ENCODE measurements around the gene TADA2B.
A peak's percentile ranks its signal among the peaks of the same experiment; 100 is the strongest.

Gene TADA2B, protein sequence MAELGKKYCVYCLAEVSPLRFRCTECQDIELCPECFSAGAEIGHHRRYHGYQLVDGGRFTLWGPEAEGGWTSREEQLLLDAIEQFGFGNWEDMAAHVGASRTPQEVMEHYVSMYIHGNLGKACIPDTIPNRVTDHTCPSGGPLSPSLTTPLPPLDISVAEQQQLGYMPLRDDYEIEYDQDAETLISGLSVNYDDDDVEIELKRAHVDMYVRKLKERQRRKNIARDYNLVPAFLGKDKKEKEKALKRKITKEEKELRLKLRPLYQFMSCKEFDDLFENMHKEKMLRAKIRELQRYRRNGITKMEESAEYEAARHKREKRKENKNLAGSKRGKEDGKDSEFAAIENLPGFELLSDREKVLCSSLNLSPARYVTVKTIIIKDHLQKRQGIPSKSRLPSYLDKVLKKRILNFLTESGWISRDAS

DNA sequence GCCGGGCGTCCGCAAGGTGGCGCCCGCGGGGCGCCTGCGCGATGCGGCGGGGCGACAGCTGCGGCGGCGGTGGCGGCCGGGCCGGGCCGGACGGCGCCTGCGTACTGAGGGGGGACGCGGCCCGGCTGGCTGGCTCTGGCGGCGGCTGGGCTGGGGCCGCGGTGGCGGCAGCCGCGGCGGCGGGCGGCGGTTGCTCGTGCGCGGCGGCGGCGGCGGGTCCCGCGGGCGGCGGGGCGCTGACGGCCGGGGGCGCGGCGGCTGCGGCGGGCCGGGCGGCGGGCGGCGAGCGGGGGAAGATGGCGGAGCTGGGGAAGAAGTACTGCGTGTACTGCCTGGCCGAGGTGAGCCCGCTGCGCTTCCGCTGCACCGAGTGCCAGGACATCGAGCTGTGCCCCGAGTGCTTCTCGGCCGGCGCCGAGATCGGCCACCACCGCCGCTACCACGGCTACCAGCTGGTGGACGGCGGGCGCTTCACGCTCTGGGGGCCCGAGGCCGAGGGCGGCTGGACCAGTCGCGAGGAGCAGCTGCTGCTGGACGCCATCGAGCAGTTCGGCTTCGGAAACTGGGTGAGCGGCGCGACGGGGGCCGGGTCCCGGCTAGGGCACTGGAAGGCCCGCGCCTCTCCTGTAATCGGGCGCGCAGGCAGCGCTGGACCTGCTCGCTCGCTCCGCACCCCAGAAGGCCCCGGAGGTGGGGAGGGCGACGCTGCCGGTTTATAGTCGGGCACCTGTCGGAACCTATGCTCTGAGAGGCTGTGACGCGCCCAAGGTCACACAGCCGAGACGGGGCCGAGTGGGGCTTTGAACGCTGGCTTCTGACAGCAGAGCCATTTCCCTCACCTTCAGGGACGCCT, at the start of gene TADA2B:
Gene TADA2B (plus strand): TSS at position 89 of the 853 bp plus-strand sequence. CDS start 208 bp downstream, at position 297.
- peak; percentile 47 for DNase-seq (ENCODE audit: low spot score)

DNA sequence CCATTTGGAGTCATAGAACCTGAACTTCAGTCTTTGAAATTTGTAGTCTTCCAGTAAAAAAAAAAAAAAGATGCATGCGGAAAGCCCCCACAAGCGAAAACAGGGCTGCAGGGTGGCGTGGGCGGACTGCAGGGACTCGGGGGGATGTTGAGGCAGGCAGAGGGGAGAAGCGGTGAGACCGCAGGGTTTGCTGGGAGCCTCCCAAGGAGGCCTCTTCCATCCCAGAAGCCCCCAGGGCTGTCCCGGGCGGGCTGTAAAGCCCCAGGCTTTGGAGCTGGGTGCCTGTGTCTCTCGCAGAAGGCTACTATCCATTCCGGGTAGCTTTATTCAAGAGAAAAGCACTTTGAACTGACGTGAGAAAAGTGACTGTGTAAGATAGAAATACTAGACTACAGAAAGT, 46.7 kb upstream of the TADA2B start:
- DNase-seq (ENCODE audit: low spot score) = no peak

DNA sequence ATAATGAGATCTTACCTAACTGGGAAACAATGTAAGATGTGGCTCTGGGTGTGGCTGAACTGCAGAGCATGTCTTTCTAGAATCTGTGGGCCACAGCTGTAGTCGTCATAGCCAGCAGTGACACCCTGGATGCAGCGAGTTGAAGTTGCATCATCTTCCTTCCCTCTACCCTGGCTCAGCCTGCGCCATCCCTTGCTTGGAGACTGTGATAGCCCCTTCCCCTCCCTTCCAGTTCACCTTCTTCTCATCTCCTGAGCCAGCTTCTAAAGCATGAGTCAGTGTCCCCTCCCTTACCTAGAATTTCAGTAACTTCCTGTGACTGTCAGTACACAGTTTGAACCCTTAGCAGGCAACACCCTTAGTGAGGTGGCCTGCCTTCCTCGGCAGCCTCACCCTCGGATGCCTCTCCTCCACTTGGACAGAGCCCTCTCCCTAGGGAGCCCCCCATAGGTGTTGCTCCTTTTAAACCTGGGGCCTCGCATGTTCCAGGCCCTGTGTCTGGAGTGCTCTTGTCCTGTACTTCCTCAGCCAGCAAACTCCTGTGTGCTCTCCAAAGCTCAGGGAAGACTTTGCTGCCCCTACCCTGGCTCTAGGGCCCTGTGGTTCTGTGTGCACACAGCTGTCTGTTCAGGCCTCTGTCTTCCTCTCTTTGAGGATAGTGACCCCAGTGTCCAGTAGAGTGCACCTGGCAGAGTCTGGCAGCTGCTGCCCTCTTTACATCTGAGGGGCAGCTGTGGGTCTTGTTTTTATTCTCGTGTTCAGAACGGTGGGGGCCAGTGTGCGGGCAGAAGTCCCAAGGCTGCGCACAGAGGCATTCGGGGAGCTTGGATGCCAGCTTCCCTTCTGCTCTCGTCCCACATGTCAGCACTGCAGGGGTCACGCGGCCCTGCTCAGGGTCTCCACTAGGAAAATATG, 43.7 kb upstream of the TADA2B start:
- peak; percentile 18 for DNase-seq (ENCODE audit: low spot score)

DNA sequence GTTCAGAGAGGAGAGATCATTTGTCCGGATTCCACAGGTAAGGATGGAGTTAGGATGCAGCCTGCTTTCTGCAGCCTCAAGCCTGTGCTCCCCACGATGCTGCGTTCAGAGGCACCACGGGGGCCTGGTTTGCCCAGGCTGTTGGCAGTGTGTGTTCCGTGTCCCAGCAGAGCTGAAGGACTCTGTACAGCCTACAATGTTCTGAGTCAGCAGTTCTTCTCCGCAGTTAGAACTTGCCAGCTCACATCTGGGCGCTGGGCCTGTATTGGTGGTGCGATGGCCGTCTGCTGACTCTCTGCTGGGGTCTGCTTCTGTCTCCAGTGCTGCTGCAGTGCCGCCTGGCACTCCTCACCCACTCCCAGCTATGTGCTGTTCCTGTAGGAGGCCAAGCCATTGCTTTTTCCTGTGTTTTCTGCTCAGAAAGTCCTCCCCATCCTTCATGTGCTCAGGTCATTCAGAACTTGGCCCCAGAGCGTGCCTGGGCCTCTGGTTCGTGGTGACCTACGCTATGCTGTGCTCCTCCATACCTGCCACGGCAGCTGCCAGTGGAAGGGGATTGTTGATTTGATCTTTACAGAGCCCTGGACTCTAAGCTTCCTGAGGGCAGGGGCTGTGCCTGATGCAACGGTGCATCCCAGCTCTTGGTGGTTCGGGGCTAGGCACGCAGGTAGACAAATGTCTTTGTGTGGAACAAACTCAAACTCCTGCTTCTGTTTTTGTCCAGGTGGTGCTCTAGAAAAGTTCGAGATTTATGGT, 42.6 kb upstream of the TADA2B start:
- no peak for DNase-seq (ENCODE audit: low spot score)

DNA sequence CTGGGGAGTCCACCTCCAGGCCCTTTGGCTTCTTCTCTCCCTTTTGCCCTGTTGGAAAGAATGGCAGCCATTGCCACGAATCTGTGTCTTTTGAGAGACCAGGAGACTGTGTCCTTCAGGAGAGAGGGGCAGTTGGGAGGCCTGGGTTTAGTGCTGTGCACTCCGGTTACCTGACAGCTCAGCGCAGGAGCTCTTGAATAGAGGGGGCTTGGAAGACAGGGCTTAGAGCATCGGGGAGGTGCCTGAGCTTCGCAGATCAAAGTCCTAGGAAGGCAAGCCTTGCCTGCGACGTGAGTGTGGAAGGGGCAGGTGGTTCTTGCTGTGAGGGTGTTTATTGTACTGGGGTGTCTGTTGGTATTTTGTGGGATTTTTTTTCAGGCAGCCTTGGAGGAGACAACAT, 41.9 kb upstream of the TADA2B start:
- DNase-seq (ENCODE audit: low spot score) = no peak

DNA sequence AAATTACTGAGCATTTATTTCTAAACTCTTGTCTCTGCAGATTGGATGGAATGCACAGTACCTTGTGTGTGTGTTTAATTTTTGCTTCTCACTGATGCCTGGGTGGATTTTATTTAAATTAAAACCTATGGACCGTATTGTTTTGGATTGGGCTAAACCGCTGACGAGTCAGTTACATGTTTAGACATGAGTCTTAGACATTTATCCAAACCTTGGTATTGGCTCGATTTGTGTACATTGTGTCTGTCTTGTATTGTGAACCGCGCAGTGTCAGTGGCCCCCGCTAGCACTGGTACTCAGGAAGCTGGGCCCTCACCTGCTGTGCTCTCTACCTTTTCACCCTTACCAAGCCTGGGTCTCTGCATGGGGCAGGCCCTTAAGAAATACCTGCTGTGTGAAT, 40.8 kb upstream of the TADA2B start:
- no peak for DNase-seq (ENCODE audit: low spot score)

DNA sequence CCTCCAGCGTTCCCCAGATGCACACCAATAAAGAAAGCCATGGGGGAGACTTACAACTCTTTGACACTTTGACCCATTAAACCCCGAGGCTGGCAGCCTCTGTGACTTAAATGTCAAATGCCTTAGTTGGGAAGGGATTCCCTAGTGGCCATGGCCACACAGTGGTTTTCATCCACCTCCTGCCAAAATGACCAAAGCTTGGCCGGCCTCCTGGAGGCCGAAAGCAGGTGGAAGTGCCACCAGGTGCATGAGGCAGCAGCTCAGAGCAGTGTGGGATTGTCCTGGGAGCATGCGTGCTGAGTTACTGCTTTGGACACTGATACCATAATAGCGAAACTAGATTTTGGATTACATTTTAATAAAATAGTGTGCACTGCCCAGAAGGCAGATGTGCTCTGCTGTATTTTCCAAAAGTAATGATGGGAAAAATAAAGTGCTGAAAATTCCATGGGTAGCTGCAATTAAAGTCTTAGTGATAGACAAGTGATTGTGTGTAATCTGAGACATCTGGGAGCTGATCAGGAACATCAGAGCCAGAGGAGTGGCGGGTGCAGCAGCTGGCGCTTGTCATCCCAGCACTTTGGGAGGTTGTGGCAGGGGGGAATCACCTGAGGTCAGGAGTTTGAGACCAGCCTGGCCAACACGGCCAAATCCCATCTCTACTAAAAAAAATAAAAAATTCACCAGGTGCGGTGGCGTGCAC, 39.8 kb upstream of the TADA2B start:
- no peak for DNase-seq (ENCODE audit: low spot score)

DNA sequence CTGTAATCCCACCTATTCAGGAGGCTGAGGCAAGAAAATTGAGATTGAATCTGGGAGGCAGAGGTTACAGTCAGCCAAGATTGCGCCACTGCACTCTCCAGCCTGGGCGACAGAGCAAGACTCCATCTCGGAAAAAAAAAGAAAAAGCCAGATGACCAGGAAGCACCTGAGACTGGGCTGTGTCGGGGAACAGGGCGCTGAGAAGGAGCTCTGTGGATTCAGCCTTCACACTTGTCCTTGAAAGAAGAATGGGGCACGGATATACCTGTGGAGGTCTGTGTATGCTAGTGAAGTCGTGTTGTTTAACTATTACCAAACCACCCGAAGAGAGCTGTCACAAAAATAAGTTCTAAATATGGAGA, 39.3 kb upstream of the TADA2B start:
- DNase-seq (ENCODE audit: low spot score) = no peak

DNA sequence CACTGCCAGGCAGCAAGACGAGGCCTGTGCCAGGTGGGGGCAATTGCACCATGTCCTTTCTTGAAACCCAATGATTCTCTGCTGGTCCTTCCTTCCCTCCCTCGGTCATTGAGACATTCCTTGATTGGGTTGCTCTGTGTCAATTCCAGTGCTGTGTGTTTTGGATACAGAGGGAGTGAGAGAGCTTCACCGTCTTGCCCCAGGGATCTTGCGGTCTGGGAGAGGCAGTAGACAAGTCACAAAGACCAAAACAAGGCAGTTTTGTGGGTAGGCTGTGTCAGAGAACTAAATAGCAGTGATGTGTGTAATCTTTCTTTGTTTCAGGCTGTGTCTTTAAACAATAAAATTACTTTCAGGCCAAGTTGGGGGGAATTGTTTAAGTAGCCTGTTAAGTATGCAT, 38.8 kb upstream of the TADA2B start:
- no peak for DNase-seq (ENCODE audit: low spot score)

DNA sequence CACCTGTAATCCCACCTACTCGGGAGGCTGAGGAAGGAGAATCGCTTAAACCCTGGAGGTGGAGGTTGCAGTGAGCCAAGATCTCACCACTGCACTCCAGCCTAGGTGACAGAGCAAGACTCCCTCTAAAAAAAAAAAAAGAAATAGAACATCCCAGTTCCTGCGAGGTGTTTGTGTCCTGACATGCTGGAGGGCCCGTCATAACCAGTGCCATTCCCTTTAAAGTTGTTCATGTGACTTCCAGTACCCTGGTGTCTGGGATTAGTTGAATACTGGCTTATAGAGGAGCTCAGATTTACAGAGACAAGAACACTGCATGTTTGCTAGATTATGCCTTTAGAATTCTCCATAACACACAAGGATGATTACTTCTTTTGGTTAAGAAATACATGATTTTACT, 37.6 kb upstream of the TADA2B start:
- no peak for DNase-seq (ENCODE audit: low spot score)

DNA sequence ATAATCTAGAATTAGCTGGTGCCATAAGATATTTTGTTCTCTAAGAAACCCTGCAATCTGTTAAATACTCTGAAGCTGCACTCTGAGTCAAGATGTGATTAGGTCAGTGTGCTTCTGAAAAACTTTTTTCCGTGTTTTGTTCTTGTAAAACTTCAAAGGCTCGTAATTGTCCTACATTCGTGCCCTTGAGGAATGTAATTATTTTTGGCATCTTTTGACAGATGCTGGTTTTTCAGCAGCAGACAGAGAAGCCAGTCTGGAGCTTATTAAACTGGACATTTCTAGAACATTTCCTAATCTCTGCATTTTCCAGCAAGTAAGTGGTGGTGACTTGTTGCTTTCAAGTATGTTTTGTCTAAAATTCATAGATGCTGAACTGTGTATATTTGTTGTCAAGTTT, 36.8 kb upstream of the TADA2B start:
- DNase-seq (ENCODE audit: low spot score) = no peak

DNA sequence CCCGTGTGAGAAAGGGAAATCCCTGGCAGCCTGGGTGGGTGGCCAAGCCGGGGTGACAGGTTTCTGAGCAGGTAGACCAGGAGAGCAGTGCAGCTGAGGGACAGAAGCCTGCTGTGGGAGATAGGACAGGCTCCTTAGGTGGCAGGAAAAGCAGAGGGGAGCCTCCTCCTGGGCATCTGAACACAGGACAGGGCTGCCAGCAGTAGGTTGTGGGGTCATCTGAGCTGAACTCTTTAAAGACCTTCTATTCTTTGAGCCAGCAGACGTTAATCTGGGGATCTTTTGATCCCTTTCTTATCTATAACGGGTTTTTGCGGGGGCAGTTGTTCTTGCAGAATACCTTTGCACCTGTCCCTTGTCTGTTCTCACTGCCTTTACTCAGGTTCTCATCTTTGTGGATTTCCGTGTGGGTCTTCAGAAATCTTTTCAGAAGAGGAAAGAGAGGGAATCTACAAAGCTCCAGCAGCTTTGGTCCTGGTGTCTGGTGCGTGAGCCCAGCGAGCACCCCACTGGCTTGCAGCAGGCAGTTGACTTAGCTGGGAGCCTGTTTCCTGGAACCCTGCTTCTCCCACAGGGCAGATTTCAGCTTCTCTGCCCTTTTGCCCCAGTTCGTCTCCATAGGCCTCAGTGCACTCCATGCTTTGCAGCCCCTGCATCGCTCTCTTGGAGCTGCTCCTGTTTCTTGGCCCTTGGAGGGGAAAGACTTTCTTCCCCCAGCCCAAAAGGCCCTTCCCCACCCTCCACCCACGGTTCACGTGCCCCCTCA, 35.8 kb upstream of the TADA2B start:
- no peak for DNase-seq (ENCODE audit: low spot score)

DNA sequence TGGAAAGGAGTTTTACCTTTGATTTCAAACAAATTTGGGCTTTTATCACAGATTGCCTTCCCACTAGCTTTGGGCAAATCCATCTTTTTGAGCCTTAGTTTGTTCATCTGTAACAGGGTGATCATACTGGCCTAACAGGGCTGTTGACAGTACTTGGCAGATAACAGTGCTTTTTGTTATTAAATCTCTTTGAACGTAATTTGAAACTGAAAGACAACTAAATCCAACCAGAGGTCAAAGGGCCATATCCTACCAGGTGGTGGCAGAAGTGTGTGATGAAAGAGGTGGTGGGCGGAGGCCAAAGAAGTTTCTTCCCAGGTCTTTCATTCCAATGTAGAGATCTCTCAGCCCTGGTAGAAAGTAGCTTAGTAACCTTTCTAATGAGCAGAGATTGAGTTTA, 35.2 kb upstream of the TADA2B start:
- DNase-seq (ENCODE audit: low spot score) = no peak

DNA sequence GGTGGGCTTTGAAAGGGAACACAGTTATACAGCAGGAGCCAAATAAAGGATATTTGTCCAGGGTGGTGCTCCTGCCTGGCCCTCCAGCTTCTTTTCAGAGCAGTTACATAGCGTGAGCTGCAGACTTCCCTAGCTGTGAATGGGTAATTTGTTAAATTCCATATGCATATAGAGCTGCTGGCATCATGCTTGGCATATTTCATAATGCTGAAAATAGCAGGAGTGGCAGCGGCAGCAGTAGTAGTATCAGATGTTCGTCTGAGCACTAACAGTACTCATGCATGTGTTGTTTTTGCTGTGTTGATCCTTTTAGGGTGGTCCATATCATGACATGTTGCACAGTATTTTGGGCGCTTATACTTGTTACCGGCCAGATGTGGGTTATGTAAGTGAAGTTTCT, 33.6 kb upstream of the TADA2B start:
- DNase-seq (ENCODE audit: low spot score) = no peak

DNA sequence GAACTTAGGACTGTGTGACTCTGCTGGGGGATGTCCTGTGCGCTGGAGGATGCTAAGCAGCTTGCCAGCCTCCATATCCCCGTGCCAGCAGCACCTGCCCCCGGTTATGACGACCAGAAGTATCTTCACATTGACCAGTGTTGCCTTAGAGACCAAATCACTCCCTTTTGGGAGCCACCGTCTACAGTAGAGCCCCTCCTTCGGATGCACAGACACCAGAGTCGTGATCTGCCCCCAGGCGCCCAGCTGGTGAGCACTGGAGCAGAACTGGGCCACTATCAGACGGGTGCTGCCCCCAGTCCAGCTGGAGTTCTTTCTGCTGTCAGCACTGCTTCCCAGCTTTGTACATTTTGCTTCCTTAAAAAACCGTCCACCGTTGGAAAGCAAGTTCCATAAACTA, 30.0 kb upstream of the TADA2B start:
- no peak for DNase-seq (ENCODE audit: low spot score)

DNA sequence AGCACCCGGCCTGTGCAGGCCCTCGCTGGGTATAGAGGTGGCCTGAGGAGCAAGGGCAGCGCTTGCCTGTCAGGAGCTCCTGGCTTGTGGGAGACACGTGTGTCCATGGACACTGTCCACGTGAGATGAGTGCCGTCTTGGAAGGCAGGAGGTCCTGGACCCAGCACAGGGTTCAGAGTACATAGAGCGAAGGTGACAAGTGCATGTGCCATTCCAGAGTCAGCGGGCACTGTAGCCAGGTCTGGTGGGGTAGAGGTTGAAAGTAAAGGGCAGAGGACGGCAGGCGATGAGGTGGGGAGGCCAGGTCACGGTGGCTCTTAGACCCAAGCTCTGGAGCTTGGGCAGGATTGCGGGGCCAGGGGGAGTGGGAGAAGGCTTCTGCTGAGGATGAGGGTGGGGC, 28.4 kb upstream of the TADA2B start:
- DNase-seq (ENCODE audit: low spot score) = no peak

DNA sequence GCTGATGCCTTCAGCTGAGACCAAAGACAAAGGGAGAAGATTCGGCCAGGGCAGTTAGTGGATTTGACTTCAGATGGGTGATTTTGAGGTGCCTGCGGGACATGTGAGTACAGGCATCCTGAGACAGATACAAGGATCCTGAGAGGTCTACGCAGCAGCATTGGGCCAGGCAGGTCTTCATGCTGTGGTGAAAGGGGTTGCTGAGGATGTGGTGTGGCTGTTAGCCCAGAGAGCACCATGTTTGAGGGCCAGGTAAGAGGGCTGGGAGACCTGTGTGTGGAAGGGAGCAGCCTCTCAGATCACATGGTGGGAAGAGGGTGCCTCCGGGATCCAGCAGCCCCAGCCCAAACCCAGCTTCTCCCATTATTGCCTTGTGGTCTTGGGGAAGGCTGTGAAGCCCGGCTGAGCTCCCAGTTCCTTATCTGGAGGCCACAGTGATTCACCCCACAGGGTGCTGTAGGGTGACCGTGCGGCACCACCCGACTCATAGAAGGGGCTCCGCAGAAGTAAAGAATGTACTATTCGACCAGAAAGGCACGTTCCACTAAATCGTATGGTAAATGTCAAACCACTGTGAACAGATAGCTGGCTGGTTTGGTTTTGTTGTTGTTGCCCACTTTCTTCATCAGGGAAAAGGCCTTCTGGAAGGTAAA, 27.7 kb upstream of the TADA2B start:
- DNase-seq (ENCODE audit: low spot score) = no peak

DNA sequence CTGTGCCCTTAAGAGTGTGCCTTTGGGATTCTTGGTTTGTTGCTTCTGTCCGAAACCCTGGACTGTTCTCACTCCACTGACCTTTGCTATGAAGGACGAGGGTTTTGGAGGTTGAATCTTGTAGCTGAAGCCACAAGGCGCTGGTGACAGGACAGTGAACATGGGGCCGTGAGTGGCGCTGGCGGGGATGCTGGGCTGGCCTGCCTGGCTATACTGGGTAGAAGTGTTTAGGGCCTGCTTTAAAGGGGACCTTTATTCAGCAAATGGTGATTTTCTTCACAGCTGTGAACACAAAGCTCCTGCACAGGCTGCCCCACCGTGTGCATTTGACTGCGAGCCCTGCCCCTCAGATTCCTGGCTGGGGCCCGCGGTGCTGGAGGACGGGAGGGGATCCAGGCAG, 27.1 kb upstream of the TADA2B start:
- no peak for DNase-seq (ENCODE audit: low spot score)

DNA sequence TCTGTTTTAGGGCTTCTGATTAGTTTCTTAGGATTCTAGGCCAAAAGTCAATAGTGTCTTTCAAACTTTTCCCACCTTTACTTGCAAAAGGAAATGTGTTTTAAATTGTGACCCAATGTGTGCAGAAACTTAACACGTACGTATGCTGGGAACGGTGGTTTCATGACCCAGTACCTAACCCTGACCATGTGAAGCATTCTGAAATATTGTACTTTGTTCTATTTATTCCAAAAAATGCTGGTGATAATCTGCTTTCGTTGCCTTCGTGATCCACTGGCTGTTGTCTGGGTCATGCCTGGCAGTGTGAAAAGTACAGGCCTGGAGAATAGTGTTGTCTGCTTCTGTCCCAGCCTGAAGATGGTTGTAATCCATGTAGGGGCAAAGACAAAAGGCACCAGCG, 26.7 kb upstream of the TADA2B start:
- no peak for DNase-seq (ENCODE audit: low spot score)

Data from CD4-positive, alpha-beta T cell treated with Interleukin-6 at 100 ng/mL for 8 hours (primary cell).